ENCODE data around the gene SMOC1.

GRCh38 chr14:70023871-70024270, 144.7 kb downstream of the SMOC1 start:
- TF ChIP-seq, protein P1, sequence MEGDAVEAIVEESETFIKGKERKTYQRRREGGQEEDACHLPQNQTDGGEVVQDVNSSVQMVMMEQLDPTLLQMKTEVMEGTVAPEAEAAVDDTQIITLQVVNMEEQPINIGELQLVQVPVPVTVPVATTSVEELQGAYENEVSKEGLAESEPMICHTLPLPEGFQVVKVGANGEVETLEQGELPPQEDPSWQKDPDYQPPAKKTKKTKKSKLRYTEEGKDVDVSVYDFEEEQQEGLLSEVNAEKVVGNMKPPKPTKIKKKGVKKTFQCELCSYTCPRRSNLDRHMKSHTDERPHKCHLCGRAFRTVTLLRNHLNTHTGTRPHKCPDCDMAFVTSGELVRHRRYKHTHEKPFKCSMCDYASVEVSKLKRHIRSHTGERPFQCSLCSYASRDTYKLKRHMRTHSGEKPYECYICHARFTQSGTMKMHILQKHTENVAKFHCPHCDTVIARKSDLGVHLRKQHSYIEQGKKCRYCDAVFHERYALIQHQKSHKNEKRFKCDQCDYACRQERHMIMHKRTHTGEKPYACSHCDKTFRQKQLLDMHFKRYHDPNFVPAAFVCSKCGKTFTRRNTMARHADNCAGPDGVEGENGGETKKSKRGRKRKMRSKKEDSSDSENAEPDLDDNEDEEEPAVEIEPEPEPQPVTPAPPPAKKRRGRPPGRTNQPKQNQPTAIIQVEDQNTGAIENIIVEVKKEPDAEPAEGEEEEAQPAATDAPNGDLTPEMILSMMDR (IDR thresholded peaks at IDR 0.05; ENCODE audit: low read depth, low read length) = no peak
- no peak for TF ChIP-seq EZH2phosphoT487 (IDR thresholded peaks at IDR 0.05; ENCODE audit: low read depth)
